ENCODE measurements around the gene LSAMP. TPM values are rescaled to one million over a fixed set of nuclear protein-coding genes. Genes with fewer than 3 reads are reported as not detected.

LSAMP gene
- total RNA-seq, 1 experiment from 2014 or later = not detected

DNA sequence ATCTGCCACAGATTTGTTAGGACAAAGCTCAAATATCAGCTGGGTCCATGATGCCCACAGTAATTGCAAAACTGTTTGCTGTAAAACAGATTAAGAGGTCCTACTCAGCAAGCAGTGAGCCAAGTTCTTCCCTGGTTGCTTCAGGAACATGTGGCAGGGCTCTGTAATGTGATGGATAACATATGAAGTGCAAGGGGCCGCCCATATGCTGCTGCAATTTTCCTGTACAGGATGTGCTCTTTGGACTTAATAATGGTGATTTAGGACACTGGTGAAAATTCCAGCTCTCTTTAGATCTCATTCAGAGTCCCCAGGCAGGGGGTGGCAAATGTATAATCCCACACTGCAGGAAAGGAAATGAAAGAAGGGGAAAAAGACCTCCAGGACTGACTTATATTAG, 289.4 kb downstream of the LSAMP start:
- Histone ChIP-seq H3K4me2 (no peak overlapping the region), H3K4me3 (no peak overlapping the region), H3K27ac (no peak overlapping the region), H3K27me3 (ENCODE audit: insufficient read depth, low read depth) (no peaks in the 10 kb centered on the region), H3K9me3 (ENCODE audit: insufficient read depth, low read depth) (no peaks in the 10 kb centered on the region), H3K36me3 (ENCODE audit: low read depth) (no peaks in the 10 kb centered on the region), H3K4me1 (replicated peaks; ENCODE audit: insufficient read depth) (no peaks in the 10 kb centered on the region), H3K79me2 (ENCODE audit: low read depth) (no peaks in the 10 kb centered on the region), H3F3A (ENCODE audit: insufficient read depth, low read depth) (no peaks in the 10 kb centered on the region), H4K20me1 (ENCODE audit: insufficient read depth) (no peaks in the 10 kb centered on the region), H3K9me2 (ENCODE audit: insufficient read depth) (no peaks in the 10 kb centered on the region), H2AFZ (no peak overlapping the region)
- POLR2A ChIA-PET (ENCODE audit: unreplicated experiment) = no interaction called here
- TF ChIP-seq, protein P1, sequence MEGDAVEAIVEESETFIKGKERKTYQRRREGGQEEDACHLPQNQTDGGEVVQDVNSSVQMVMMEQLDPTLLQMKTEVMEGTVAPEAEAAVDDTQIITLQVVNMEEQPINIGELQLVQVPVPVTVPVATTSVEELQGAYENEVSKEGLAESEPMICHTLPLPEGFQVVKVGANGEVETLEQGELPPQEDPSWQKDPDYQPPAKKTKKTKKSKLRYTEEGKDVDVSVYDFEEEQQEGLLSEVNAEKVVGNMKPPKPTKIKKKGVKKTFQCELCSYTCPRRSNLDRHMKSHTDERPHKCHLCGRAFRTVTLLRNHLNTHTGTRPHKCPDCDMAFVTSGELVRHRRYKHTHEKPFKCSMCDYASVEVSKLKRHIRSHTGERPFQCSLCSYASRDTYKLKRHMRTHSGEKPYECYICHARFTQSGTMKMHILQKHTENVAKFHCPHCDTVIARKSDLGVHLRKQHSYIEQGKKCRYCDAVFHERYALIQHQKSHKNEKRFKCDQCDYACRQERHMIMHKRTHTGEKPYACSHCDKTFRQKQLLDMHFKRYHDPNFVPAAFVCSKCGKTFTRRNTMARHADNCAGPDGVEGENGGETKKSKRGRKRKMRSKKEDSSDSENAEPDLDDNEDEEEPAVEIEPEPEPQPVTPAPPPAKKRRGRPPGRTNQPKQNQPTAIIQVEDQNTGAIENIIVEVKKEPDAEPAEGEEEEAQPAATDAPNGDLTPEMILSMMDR (conservative IDR thresholded peaks at IDR 0.05) = no peak
- TF ChIP-seq EZH2 (IDR thresholded peaks at IDR 0.05; ENCODE audit: low read depth) = no peak
- BruUV-seq (replicated peaks) = no TSS peak
- DNase-seq = no peak
- intact Hi-C loops (cut with micrococcal nuclease; ENCODE audit: unreplicated experiment) = no loop called here
- CTCF ChIA-PET = no interaction called here

DNA sequence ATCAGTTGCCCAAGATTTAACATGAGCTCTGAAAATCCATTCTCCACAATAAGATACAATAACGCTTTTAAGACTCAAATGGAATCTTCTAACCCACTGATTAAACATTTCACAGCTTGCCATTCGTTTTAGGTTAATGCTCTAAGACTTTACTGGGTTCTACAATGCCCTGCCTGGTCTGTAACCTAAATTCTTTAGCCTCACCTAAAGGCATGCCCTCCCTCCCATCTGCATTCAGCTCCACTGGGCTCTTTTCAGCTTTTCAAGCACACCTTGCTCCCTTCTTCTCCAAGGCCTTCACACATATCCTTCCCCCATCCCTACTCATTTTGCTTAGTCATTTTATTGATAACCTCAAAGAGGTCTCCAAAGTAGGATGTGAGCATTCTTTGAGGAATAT, 290.9 kb downstream of the LSAMP start:
- Histone ChIP-seq H3K4me2 (no peak overlapping the region), H3K36me3 (ENCODE audit: low read depth) (no peaks in the 10 kb centered on the region), H3K79me2 (ENCODE audit: low read depth) (no peaks in the 10 kb centered on the region), H3K9me2 (ENCODE audit: insufficient read depth) (no peaks in the 10 kb centered on the region), H3F3A (ENCODE audit: insufficient read depth, low read depth) (no peaks in the 10 kb centered on the region), H2AFZ (no peak overlapping the region), H3K4me1 (replicated peaks; ENCODE audit: insufficient read depth) (no peaks in the 10 kb centered on the region), H4K20me1 (ENCODE audit: insufficient read depth) (no peaks in the 10 kb centered on the region), H3K4me3 (no peak overlapping the region), H3K9me3 (ENCODE audit: insufficient read depth, low read depth) (no peaks in the 10 kb centered on the region), H3K27ac (no peak overlapping the region), H3K27me3 (ENCODE audit: insufficient read depth, low read depth) (no peaks in the 10 kb centered on the region)
- no TSS peak for BruUV-seq (replicated peaks)
- POLR2A ChIA-PET (ENCODE audit: unreplicated experiment) = no interaction called here
- CTCF ChIA-PET = no interaction called here
- TF ChIP-seq EZH2 (IDR thresholded peaks at IDR 0.05; ENCODE audit: low read depth) = no peak
- intact Hi-C loops (cut with micrococcal nuclease; ENCODE audit: unreplicated experiment) = no loop called here
- DNase-seq = no peak

DNA sequence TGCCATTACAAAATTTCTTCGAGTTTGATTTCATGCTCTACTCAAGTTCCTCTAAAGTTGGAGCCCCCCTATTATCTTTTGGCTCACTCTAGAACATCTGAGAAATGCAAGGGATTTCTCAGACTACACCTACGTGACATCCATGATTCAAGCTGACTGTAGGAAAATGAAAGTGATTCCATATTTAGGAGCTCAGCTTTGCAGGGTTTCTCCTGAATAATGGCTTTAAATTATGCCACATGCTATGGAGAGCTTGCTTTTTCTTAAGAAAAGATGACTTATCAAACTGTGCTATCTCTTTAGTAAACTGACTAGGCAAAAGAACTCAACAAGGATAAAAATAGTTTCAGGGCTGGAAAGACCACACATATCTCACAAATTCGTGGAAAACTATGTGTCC, 292.1 kb downstream of the LSAMP start:
- intact Hi-C loops (cut with micrococcal nuclease; ENCODE audit: unreplicated experiment) = no loop called here
- ChIA-PET POLR2A (ENCODE audit: unreplicated experiment) (no interaction called here), CTCF (interaction anchor here (0.6 kb wide), 1 partner anchor 69 kb away, joined by 3 read pairs; no protein-coding TSS in a partner anchor)
- no TSS peak for BruUV-seq (replicated peaks)
- no peaks in the 10 kb centered on the region for H3K36me3 ChIP-seq (ENCODE audit: low read depth)
- no peaks in the 10 kb centered on the region for H3K79me2 ChIP-seq (ENCODE audit: low read depth)
- no peaks in the 10 kb centered on the region for H3K9me3 ChIP-seq (ENCODE audit: insufficient read depth, low read depth)
- no peaks in the 10 kb centered on the region for H3K9me2 ChIP-seq (ENCODE audit: insufficient read depth)
- no peak for DNase-seq
- H3K4me1 ChIP-seq (replicated peaks; ENCODE audit: insufficient read depth) = no peaks in the 10 kb centered on the region
- TF ChIP-seq EZH2 (IDR thresholded peaks at IDR 0.05; ENCODE audit: low read depth) = no peak
- TF ChIP-seq, protein P1 (conservative IDR thresholded peaks at IDR 0.05) = no peak
- 0 out of 2 replicates have a peak overlapping the region, but pooled peaks have one; percentile 38 for H3K4me2 ChIP-seq
- no peaks in the 10 kb centered on the region for H4K20me1 ChIP-seq (ENCODE audit: insufficient read depth)
- no peak overlapping the region for H3K27ac ChIP-seq
- H3F3A ChIP-seq (ENCODE audit: insufficient read depth, low read depth) = no peaks in the 10 kb centered on the region
- H3K27me3 ChIP-seq (ENCODE audit: insufficient read depth, low read depth) = no peaks in the 10 kb centered on the region
- H2AFZ ChIP-seq = no peak overlapping the region
- no peak overlapping the region for H3K4me3 ChIP-seq

DNA sequence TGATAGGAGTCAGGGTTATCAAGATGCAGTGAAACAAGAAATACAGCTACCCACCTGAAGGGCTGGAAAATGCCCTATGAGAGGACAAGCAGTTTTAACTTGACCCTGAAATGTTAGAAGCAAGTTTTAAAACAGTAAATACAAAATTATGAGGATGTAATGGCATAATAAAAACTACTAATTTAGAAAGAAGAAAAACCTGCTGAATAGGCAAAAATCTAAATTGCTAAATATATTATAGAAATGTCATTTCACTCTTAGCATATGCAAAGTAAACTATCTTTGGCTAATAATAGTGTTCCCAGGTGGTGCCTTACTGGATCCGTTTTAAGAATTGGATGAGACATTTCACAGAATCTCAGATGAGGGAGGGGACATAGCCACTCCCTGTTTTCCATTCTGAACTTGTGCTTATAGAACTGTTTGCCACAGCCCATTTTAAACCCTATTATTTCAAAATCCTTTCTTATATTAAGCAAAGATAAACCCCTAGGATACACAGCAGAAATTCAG, 294.6 kb downstream of the LSAMP start:
- H3K27me3 ChIP-seq (ENCODE audit: insufficient read depth, low read depth) = no peaks in the 10 kb centered on the region
- ChIA-PET CTCF (no interaction called here), POLR2A (ENCODE audit: unreplicated experiment) (interaction anchor here (0.6 kb wide), 2 partner anchors 407 to 540 kb away, joined by 6 to 7 read pairs; no protein-coding TSS in a partner anchor)
- H3K4me1 ChIP-seq (replicated peaks; ENCODE audit: insufficient read depth) = no peaks in the 10 kb centered on the region
- no TSS peak for BruUV-seq (replicated peaks)
- intact Hi-C loops (cut with micrococcal nuclease; ENCODE audit: unreplicated experiment) = no loop called here
- H3F3A ChIP-seq (ENCODE audit: insufficient read depth, low read depth) = no peaks in the 10 kb centered on the region
- H3K4me3 ChIP-seq = no peak overlapping the region
- DNase-seq = no peak
- no peaks in the 10 kb centered on the region for H3K79me2 ChIP-seq (ENCODE audit: low read depth)
- H3K9me3 ChIP-seq (ENCODE audit: insufficient read depth, low read depth) = no peaks in the 10 kb centered on the region
- TF ChIP-seq, protein P1 (conservative IDR thresholded peaks at IDR 0.05) = no peak
- no peak for TF ChIP-seq EZH2 (IDR thresholded peaks at IDR 0.05; ENCODE audit: low read depth)
- no peak overlapping the region for H3K27ac ChIP-seq
- H3K9me2 ChIP-seq (ENCODE audit: insufficient read depth) = no peaks in the 10 kb centered on the region
- no peak overlapping the region for H3K4me2 ChIP-seq
- no peaks in the 10 kb centered on the region for H3K36me3 ChIP-seq (ENCODE audit: low read depth)
- no peak overlapping the region for H2AFZ ChIP-seq
- no peaks in the 10 kb centered on the region for H4K20me1 ChIP-seq (ENCODE audit: insufficient read depth)

Measured in PC-9 (cell line).